ENCODE results near the gene ERCC1. TPM values are rescaled to one million over a fixed set of nuclear protein-coding genes. Genes with fewer than 3 reads are reported as not detected.

Gene ERCC1
- total and polyA plus RNA-seq, 7 donors: 27.3 to 67.0 (median 41.8) TPM

- DNase-seq: peak; percentile 66
- H3K27ac ChIP-seq: peak overlapping the region in 1 of 4 donors; percentile 29
- H3K4me3 ChIP-seq: no peak overlapping the region
- TF ChIP-seq EP300 (IDR thresholded peaks at IDR 0.05) (no peak), POLR2AphosphoS5 (IDR thresholded peaks at IDR 0.05) (no peak)
- TF ChIP-seq, protein P1, sequence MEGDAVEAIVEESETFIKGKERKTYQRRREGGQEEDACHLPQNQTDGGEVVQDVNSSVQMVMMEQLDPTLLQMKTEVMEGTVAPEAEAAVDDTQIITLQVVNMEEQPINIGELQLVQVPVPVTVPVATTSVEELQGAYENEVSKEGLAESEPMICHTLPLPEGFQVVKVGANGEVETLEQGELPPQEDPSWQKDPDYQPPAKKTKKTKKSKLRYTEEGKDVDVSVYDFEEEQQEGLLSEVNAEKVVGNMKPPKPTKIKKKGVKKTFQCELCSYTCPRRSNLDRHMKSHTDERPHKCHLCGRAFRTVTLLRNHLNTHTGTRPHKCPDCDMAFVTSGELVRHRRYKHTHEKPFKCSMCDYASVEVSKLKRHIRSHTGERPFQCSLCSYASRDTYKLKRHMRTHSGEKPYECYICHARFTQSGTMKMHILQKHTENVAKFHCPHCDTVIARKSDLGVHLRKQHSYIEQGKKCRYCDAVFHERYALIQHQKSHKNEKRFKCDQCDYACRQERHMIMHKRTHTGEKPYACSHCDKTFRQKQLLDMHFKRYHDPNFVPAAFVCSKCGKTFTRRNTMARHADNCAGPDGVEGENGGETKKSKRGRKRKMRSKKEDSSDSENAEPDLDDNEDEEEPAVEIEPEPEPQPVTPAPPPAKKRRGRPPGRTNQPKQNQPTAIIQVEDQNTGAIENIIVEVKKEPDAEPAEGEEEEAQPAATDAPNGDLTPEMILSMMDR (IDR thresholded peaks at IDR 0.05): peak in 1 of 4 experiments; percentile 24
- peaks cover 6 to 18% (median 9%) of the 10 kb centered on the region in 3 donors for H3K27me3 ChIP-seq
- no peaks in the 10 kb centered on the region for H3K36me3 ChIP-seq
- 8 to 21% methylated on average over 40 of the region's 40 CpGs for WGBS, 2 donors
- H3K9me3 ChIP-seq: no peaks in the 10 kb centered on the region
- intact Hi-C loops (cut with DNase I): no loop called here
- peaks cover 2 to 46% (median 38%) of the 10 kb centered on the region in 4 donors for H3K4me1 ChIP-seq
These were observed 21.2 kb downstream of the ERCC1 start for GRCh38 chr19:45402298-45403061.

GRCh38 chr19:45401815-45402214, 21.9 kb downstream of the ERCC1 start:
- H3K4me1 ChIP-seq: peaks cover 1 to 39% (median 31%) of the 10 kb centered on the region in 4 donors

DNA sequence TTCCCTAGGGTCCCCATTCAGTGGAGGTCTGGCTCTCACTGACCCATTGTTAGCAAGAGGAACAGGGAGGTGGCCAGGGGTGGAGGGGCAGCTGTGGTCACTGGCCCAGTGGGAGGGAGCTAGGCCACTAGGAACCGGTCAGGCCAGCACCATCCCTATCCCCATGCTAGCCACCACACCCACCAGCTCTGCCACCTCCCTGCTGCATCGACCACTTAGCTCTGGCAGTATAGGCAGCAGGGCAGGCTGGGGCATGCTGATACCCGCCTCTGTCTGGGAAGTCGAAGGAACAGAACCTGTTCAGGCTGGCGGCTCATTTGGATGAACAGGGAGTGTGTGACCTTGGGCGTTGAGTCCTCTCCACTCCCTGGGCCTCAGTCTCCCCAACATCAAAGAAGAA, 23.5 kb downstream of the ERCC1 start:
- Histone ChIP-seq H3K9me3 (no peaks in the 10 kb centered on the region), H3K36me3 (no peaks in the 10 kb centered on the region), H3K4me1 (peaks cover 0 to 36% (median 27%) of the 10 kb centered on the region in 4 donors), H3K4me3 (no peak overlapping the region), H3K27ac (no peak overlapping the region), H3K27me3 (peaks cover 6 to 24% (median 9%) of the 10 kb centered on the region in 3 donors)
- TF ChIP-seq POLR2A (IDR thresholded peaks at IDR 0.05): no peak
- TF ChIP-seq, protein P1 (IDR thresholded peaks at IDR 0.05): no peak
- no peak for TF ChIP-seq EP300 (IDR thresholded peaks at IDR 0.05)
- TF ChIP-seq POLR2AphosphoS5 (IDR thresholded peaks at IDR 0.05): no peak
- intact Hi-C loops (cut with DNase I): no loop called here
- WGBS, 2 donors: 90 to 93% methylated on average over 6 of the region's 6 CpGs
- no peak for DNase-seq

More at GRCh38 chr19:45401815-45402214, 21.9 kb downstream of the ERCC1 start:
- Histone ChIP-seq H3K4me3 (no peak overlapping the region), H3K36me3 (no peaks in the 10 kb centered on the region), H3K9me3 (no peaks in the 10 kb centered on the region), H3K27me3 (peaks cover 6 to 20% (median 9%) of the 10 kb centered on the region in 3 donors), H3K27ac (no peak overlapping the region)
- TF ChIP-seq, protein P1 (IDR thresholded peaks at IDR 0.05): no peak
- TF ChIP-seq POLR2AphosphoS5 (IDR thresholded peaks at IDR 0.05) (no peak), POLR2A (IDR thresholded peaks at IDR 0.05) (no peak), EP300 (IDR thresholded peaks at IDR 0.05) (no peak)
- intact Hi-C loops (cut with DNase I): no loop called here
- WGBS, 2 donors: 84 to 93% methylated on average over 6 of the region's 6 CpGs
- DNase-seq: no peak

- Histone ChIP-seq H3K4me1 (peaks cover 0 to 13% (median 12%) of the 10 kb centered on the region in 4 donors), H3K9me3 (no peaks in the 10 kb centered on the region), H3K4me3 (no peak overlapping the region), H3K27ac (no peak overlapping the region), H3K36me3 (no peaks in the 10 kb centered on the region), H3K27me3 (peaks cover 0 to 7% (median 0%) of the 10 kb centered on the region in 3 donors)
- intact Hi-C loops (cut with DNase I): no loop called here
- 52 to 88% methylated on average over 59 of the region's 59 CpGs for WGBS, 2 donors
- DNase-seq: no peak
- TF ChIP-seq POLR2A (IDR thresholded peaks at IDR 0.05) (no peak), POLR2AphosphoS5 (IDR thresholded peaks at IDR 0.05) (no peak), EP300 (IDR thresholded peaks at IDR 0.05) (no peak)
- TF ChIP-seq, protein P1 (IDR thresholded peaks at IDR 0.05): no peak
These were observed 27.7 kb downstream of the ERCC1 start for GRCh38 chr19:45395821-45396617.
